ENCODE results near the gene FTCDNL1.

DNA sequence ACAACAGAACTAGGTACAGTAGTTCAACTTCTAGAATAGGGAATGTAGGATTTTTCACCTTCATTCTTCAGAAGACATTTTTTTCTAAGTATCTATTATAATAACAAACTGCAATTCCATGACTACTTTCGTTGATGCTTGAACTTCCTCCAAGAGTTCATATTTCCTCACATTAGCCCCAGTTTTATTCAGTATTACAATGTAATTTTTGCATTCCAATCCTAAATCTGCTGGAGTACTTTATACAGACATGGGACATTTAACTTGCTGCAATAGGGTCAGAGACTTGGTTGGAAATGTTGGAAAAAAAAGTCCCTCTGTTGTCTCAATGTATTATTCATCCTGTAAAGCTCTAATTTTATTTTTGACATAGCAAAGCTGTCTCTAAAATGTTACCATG is 19.6 kb upstream of the FTCDNL1 start:
- TF ChIP-seq, protein P1, sequence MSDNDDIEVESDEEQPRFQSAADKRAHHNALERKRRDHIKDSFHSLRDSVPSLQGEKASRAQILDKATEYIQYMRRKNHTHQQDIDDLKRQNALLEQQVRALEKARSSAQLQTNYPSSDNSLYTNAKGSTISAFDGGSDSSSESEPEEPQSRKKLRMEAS (IDR thresholded peaks at IDR 0.05) = no peak
- TF ChIP-seq MIER2 (CRISPR knock-in tag; IDR thresholded peaks at IDR 0.05) (no peak), PHF20 (CRISPR knock-in tag; IDR thresholded peaks at IDR 0.05) (no peak), FOXJ3 (CRISPR knock-in tag; IDR thresholded peaks at IDR 0.05; ENCODE audit: borderline replicate concordance) (no peak), ESRRA (CRISPR knock-in tag; IDR thresholded peaks at IDR 0.05; ENCODE audit: low read depth) (no peak), HNF4G (IDR thresholded peaks at IDR 0.05; ENCODE audit: borderline replicate concordance, low read depth, low read length) (no peak), HNF4G (CRISPR knock-in tag; IDR thresholded peaks at IDR 0.05; ENCODE audit: borderline replicate concordance, low read depth) (no peak), EZH2 (conservative IDR thresholded peaks at IDR 0.05; ENCODE audit: low read depth, low read length) (no peak), MIER3 (CRISPR knock-in tag; IDR thresholded peaks at IDR 0.05; ENCODE audit: borderline replicate concordance) (no peak), ZNF569 (CRISPR knock-in tag; IDR thresholded peaks at IDR 0.05; ENCODE audit: borderline replicate concordance) (no peak), JUND (CRISPR knock-in tag; IDR thresholded peaks at IDR 0.05) (no peak), NFIB (CRISPR knock-in tag; IDR thresholded peaks at IDR 0.05; ENCODE audit: borderline replicate concordance) (no peak), TEAD3 (CRISPR knock-in tag; optimal IDR thresholded peaks at IDR 0.05; ENCODE audit: borderline replicate concordance) (no peak)
- TF ChIP-seq, protein P2, sequence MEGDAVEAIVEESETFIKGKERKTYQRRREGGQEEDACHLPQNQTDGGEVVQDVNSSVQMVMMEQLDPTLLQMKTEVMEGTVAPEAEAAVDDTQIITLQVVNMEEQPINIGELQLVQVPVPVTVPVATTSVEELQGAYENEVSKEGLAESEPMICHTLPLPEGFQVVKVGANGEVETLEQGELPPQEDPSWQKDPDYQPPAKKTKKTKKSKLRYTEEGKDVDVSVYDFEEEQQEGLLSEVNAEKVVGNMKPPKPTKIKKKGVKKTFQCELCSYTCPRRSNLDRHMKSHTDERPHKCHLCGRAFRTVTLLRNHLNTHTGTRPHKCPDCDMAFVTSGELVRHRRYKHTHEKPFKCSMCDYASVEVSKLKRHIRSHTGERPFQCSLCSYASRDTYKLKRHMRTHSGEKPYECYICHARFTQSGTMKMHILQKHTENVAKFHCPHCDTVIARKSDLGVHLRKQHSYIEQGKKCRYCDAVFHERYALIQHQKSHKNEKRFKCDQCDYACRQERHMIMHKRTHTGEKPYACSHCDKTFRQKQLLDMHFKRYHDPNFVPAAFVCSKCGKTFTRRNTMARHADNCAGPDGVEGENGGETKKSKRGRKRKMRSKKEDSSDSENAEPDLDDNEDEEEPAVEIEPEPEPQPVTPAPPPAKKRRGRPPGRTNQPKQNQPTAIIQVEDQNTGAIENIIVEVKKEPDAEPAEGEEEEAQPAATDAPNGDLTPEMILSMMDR (CRISPR knock-in tag; IDR thresholded peaks at IDR 0.05) = no peak
- TF ChIP-seq, protein P3, sequence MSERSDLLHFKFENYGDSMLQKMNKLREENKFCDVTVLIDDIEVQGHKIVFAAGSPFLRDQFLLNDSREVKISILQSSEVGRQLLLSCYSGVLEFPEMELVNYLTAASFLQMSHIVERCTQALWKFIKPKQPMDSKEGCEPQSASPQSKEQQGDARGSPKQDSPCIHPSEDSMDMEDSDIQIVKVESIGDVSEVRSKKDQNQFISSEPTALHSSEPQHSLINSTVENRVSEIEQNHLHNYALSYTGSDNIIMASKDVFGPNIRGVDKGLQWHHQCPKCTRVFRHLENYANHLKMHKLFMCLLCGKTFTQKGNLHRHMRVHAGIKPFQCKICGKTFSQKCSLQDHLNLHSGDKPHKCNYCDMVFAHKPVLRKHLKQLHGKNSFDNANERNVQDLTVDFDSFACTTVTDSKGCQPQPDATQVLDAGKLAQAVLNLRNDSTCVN (CRISPR knock-in tag; IDR thresholded peaks at IDR 0.05; ENCODE audit: borderline replicate concordance) = no peak
